Karpas-422 (cell line): ENCODE measurements around the gene MYOM3. TPM values are rescaled to one million over a fixed set of nuclear protein-coding genes. Genes with fewer than 3 reads are reported as not detected.

ENCODE experiments used
- DNase-seq: peaks from one replicate; pipeline ENCODE4 v3.0.0-alpha.2; 2015
- H2AFZ ChIP-seq: fragments of 200-600 bp; sonication (generic); 2 replicates; pipeline ENCODE4 v1.6.1; 2014; ENCODE audit warnings: antibody characterized with exemption, low read length, mixed read lengths
- H3K27ac ChIP-seq: fragments of 200-600 bp; sonication (generic); 2 replicates; pipeline ENCODE4 v1.5.1; 2014; ENCODE audit warnings: mild to moderate bottlenecking, low read length, moderate library complexity
- H3K27me3 ChIP-seq: fragments of 200-600 bp; sonication (generic); 2 replicates; pipeline ENCODE4 v1.6.1; 2014; ENCODE audit warnings: low read length, mixed read lengths
- H3K36me3 ChIP-seq: fragments of 200-600 bp; sonication (generic); 2 replicates; pipeline ENCODE4 v1.6.1; 2014; ENCODE audit warnings: low read length, mixed read lengths; ENCODE audit not compliant: insufficient read depth
- H3K4me1 ChIP-seq: fragments of 200-600 bp; sonication (generic); 2 replicates; pipeline ENCODE4 v1.6.1; 2014; ENCODE audit warnings: mild to moderate bottlenecking, low read length, mixed read lengths
- H3K4me2 ChIP-seq: fragments of 200-600 bp; sonication (generic); 2 replicates; pipeline ENCODE4 v1.6.1; 2014; ENCODE audit warnings: low read length, low read depth, mild to moderate bottlenecking; ENCODE audit not compliant: poor library complexity, severe bottlenecking
- H3K4me3 ChIP-seq: fragments of 200-600 bp; sonication (generic); 2 replicates; pipeline ENCODE4 v1.5.1; 2014; ENCODE audit warnings: mild to moderate bottlenecking, antibody characterized with exemption, low read length, mixed read lengths
- H3K79me2 ChIP-seq: fragments of 200-600 bp; sonication (generic); 2 replicates; pipeline ENCODE4 v1.6.1; 2014; ENCODE audit warnings: mild to moderate bottlenecking, low read length, mixed read lengths
- H3K9ac ChIP-seq: fragments of 200-600 bp; sonication (generic); 2 replicates; pipeline ENCODE4 v1.6.0; 2014; ENCODE audit warnings: low read length
- H3K9me2 ChIP-seq: fragments of 200-600 bp; sonication (generic), shearing (Covaris generic); replicated peaks from 2 replicates; pipeline ENCODE4 v1.6.0; 2014; ENCODE audit warnings: mild to moderate bottlenecking, low read length, moderate library complexity; ENCODE audit not compliant: insufficient read depth
- H3K9me3 ChIP-seq: fragments of 300-700, 200-600 bp; sonication (generic); 2 replicates; pipeline ENCODE4 v1.6.1; 2014; ENCODE audit warnings: low read length, mixed read lengths
- H4K20me1 ChIP-seq: fragments of 200-600 bp; sonication (generic); 2 replicates; pipeline ENCODE4 v1.6.1; 2014; ENCODE audit warnings: mild to moderate bottlenecking, antibody characterized with exemption, low read length, low read depth; ENCODE audit not compliant: insufficient read depth
- total RNA-seq: library from RNA; depleted of rRNA; stranded (reverse); fragments of >200 nt; shearing (Covaris generic); gene quantifications from 2 replicates; pipeline ENCODE4 v1.2.3, GENCODE V29; 2014; ENCODE audit warnings: low replicate concordance

MYOM3 gene
- total RNA-seq, 1 experiment from 2014 or later: not detected

GRCh38 chr1:24100945-24101737, 10.8 kb downstream of the MYOM3 start:
- Histone ChIP-seq H3K4me3 (no peak overlapping the region), H3K4me2 (no peak overlapping the region), H3K4me1 (no peaks in the 10 kb centered on the region), H3K27me3 (no peaks in the 10 kb centered on the region), H4K20me1 (no peaks in the 10 kb centered on the region), H3K9ac (no peak overlapping the region), H2AFZ (no peak overlapping the region), H3K79me2 (no peaks in the 10 kb centered on the region), H3K36me3 (no peaks in the 10 kb centered on the region), H3K9me2 (no peaks in the 10 kb centered on the region), H3K9me3 (no peaks in the 10 kb centered on the region), H3K27ac (no peak overlapping the region)
- no peak for DNase-seq

- no peak overlapping the region for H3K4me3 ChIP-seq
- no peaks in the 10 kb centered on the region for H3K27me3 ChIP-seq
- no peak overlapping the region for H3K4me2 ChIP-seq
- no peak for DNase-seq
- no peak overlapping the region for H3K9ac ChIP-seq
- no peaks in the 10 kb centered on the region for H3K9me2 ChIP-seq
- no peak overlapping the region for H3K27ac ChIP-seq
- no peaks in the 10 kb centered on the region for H3K4me1 ChIP-seq
- H2AFZ ChIP-seq: no peak overlapping the region
- H3K36me3 ChIP-seq: no peaks in the 10 kb centered on the region
- no peaks in the 10 kb centered on the region for H3K79me2 ChIP-seq
- H3K9me3 ChIP-seq: no peaks in the 10 kb centered on the region
- H4K20me1 ChIP-seq: no peaks in the 10 kb centered on the region
Measured at GRCh38 chr1:24098943-24099638, 12.8 kb downstream of the MYOM3 start.

- no peaks in the 10 kb centered on the region for H4K20me1 ChIP-seq
- H3K4me2 ChIP-seq: no peak overlapping the region
- H3K9me2 ChIP-seq: no peaks in the 10 kb centered on the region
- H3K4me3 ChIP-seq: no peak overlapping the region
- no peak overlapping the region for H3K9ac ChIP-seq
- no peaks in the 10 kb centered on the region for H3K36me3 ChIP-seq
- H3K79me2 ChIP-seq: no peaks in the 10 kb centered on the region
- H3K9me3 ChIP-seq: no peaks in the 10 kb centered on the region
- DNase-seq: no peak
- no peak overlapping the region for H2AFZ ChIP-seq
- no peaks in the 10 kb centered on the region for H3K4me1 ChIP-seq
- no peak overlapping the region for H3K27ac ChIP-seq
- no peaks in the 10 kb centered on the region for H3K27me3 ChIP-seq
Measured at GRCh38 chr1:24098102-24098501, 13.8 kb downstream of the MYOM3 start.

- Histone ChIP-seq H3K27me3 (no peaks in the 10 kb centered on the region), H3K36me3 (no peaks in the 10 kb centered on the region), H3K4me3 (no peak overlapping the region), H4K20me1 (no peaks in the 10 kb centered on the region), H3K79me2 (no peaks in the 10 kb centered on the region), H3K9me3 (no peaks in the 10 kb centered on the region), H3K4me2 (no peak overlapping the region), H3K9ac (no peak overlapping the region), H3K27ac (no peak overlapping the region), H2AFZ (no peak overlapping the region), H3K9me2 (no peaks in the 10 kb centered on the region), H3K4me1 (no peaks in the 10 kb centered on the region)
- no peak for DNase-seq
Measured at GRCh38 chr1:24097663-24098062, 14.3 kb downstream of the MYOM3 start.

- Histone ChIP-seq H3K4me3 (no peak overlapping the region), H3K9me3 (no peaks in the 10 kb centered on the region)
Measured at GRCh38 chr1:24096739-24097103, 15.2 kb downstream of the MYOM3 start.

GRCh38 chr1:24096009-24096738, 15.8 kb downstream of the MYOM3 start:
- H2AFZ ChIP-seq: no peak overlapping the region
- no peaks in the 10 kb centered on the region for H3K9me3 ChIP-seq
- H3K4me1 ChIP-seq: no peaks in the 10 kb centered on the region
- no peak overlapping the region for H3K9ac ChIP-seq
- no peaks in the 10 kb centered on the region for H3K36me3 ChIP-seq
- no peak overlapping the region for H3K27ac ChIP-seq
- no peaks in the 10 kb centered on the region for H4K20me1 ChIP-seq
- H3K79me2 ChIP-seq: no peaks in the 10 kb centered on the region
- H3K27me3 ChIP-seq: no peaks in the 10 kb centered on the region
- no peak overlapping the region for H3K4me3 ChIP-seq
- no peak for DNase-seq
- H3K4me2 ChIP-seq: no peak overlapping the region
- H3K9me2 ChIP-seq: no peaks in the 10 kb centered on the region

More at GRCh38 chr1:24096739-24097103, 15.2 kb downstream of the MYOM3 start:
- Histone ChIP-seq H3K27ac (no peak overlapping the region), H3K27me3 (no peaks in the 10 kb centered on the region), H3K9me2 (no peaks in the 10 kb centered on the region), H3K4me2 (no peak overlapping the region), H3K4me1 (no peaks in the 10 kb centered on the region), H4K20me1 (no peaks in the 10 kb centered on the region), H3K79me2 (no peaks in the 10 kb centered on the region), H3K36me3 (no peaks in the 10 kb centered on the region), H3K9ac (no peak overlapping the region), H2AFZ (no peak overlapping the region)
- no peak for DNase-seq

- Histone ChIP-seq H3K36me3 (no peaks in the 10 kb centered on the region), H3K4me3 (no peak overlapping the region), H3K27me3 (no peaks in the 10 kb centered on the region), H4K20me1 (no peaks in the 10 kb centered on the region), H3K4me1 (no peaks in the 10 kb centered on the region), H3K27ac (no peak overlapping the region), H2AFZ (no peak overlapping the region), H3K4me2 (no peak overlapping the region), H3K9me2 (no peaks in the 10 kb centered on the region), H3K79me2 (no peaks in the 10 kb centered on the region), H3K9ac (no peak overlapping the region), H3K9me3 (no peaks in the 10 kb centered on the region)
- no peak for DNase-seq
Measured at GRCh38 chr1:24095140-24095859, 16.6 kb downstream of the MYOM3 start.

GRCh38 chr1:24094554-24094953, 17.4 kb downstream of the MYOM3 start:
- Histone ChIP-seq H3K4me2 (no peak overlapping the region), H3K9me2 (no peaks in the 10 kb centered on the region), H3K27me3 (no peaks in the 10 kb centered on the region), H3K9me3 (no peaks in the 10 kb centered on the region), H3K4me3 (no peak overlapping the region), H3K36me3 (no peaks in the 10 kb centered on the region), H3K4me1 (no peaks in the 10 kb centered on the region), H3K27ac (no peak overlapping the region), H4K20me1 (no peaks in the 10 kb centered on the region), H3K79me2 (no peaks in the 10 kb centered on the region), H2AFZ (no peak overlapping the region), H3K9ac (no peak overlapping the region)
- no peak for DNase-seq
